RWPE1 (cell line): ENCODE data around the gene DCTN4.

Experiments
- CTCF ChIA-PET: fragments of 350-600 bp; sonication (Branson Sonifier 250); formaldehyde crosslinking; extraction: SDS; loops from one replicate; lab custom pipeline; 2021; lab: Yijun Ruan, JAX
- POLR2A ChIA-PET: fragments of 400-600 bp; formaldehyde crosslinking; extraction: SDS; loops from one replicate; lab custom pipeline; 2020; ENCODE audit warnings: antibody characterized with exemption; ENCODE audit not compliant: low non-redundant PET; lab: Yijun Ruan, JAX
- DNase-seq: peaks from one replicate; pipeline ENCODE4 v3.0.0; 2012; ENCODE audit warnings: low spot score
- H3K27ac ChIP-seq: fragments of 450-650 bp; 2 replicates; pipeline ENCODE4 v1.5.1; 2017
- TF ChIP-seq, protein P1 (sequence below): fragments of 450-650 bp; conservative IDR thresholded peaks from 2 replicates; pipeline ENCODE4 v1.5.1; 2017; ENCODE audit warnings: low read depth, mild to moderate bottlenecking

DCTN4 gene

GRCh38 chr5:150676578-150676977, 82.2 kb downstream of the DCTN4 start:
- no peak for DNase-seq
- no peak overlapping the region for H3K27ac ChIP-seq
- TF ChIP-seq, protein P1, sequence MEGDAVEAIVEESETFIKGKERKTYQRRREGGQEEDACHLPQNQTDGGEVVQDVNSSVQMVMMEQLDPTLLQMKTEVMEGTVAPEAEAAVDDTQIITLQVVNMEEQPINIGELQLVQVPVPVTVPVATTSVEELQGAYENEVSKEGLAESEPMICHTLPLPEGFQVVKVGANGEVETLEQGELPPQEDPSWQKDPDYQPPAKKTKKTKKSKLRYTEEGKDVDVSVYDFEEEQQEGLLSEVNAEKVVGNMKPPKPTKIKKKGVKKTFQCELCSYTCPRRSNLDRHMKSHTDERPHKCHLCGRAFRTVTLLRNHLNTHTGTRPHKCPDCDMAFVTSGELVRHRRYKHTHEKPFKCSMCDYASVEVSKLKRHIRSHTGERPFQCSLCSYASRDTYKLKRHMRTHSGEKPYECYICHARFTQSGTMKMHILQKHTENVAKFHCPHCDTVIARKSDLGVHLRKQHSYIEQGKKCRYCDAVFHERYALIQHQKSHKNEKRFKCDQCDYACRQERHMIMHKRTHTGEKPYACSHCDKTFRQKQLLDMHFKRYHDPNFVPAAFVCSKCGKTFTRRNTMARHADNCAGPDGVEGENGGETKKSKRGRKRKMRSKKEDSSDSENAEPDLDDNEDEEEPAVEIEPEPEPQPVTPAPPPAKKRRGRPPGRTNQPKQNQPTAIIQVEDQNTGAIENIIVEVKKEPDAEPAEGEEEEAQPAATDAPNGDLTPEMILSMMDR, result no peak
- ChIA-PET POLR2A (interaction anchor here (0.7 kb wide), 1 partner anchor 11 kb away, joined by 7 read pairs; no protein-coding TSS in a partner anchor), CTCF (no interaction called here)

DNA sequence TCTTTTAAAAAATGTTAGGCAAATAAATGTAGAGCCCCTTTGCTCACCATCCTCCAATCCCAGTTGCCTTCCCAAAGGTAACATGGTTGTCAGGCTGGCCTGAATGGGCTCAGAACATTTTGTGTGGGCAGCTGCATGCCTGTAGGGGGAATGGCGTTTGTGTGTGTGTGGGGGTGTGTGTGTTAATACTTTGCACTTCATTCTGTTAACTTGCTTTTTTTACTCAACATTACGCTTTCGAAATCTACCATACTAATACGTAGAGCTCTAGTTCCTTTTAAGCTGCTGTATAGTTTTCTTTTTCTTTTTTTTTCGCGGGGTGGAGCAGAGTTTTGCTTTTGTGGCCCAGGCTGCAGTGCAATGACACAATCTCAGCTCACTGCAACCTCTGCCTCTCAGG, 83.7 kb downstream of the DCTN4 start:
- no peak for DNase-seq
- ChIA-PET POLR2A (no interaction called here), CTCF (no interaction called here)
- H3K27ac ChIP-seq, result no peak overlapping the region
- TF ChIP-seq, protein P1, result no peak

- no peak for DNase-seq
- TF ChIP-seq, protein P1, result no peak
- POLR2A ChIA-PET, result no interaction called here
- CTCF ChIA-PET, result interaction anchor here (0.5 to 1.2 kb wide), 3 partner anchors 26 to 177 kb away, joined by 3 read pairs; partner anchors contain the start of genes IRGM and RBM22
- peak overlapping the region; percentile 30 for H3K27ac ChIP-seq
These were observed 84.4 kb downstream of the DCTN4 start for GRCh38 chr5:150674341-150674821.

GRCh38 chr5:150672884-150673275, 85.9 kb downstream of the DCTN4 start:
- TF ChIP-seq, protein P1, result no peak
- CTCF ChIA-PET, result interaction anchor here (0.5 to 1.4 kb wide), 5 partner anchors 16 to 84 kb away, joined by 3 to 5 read pairs (median 3); partner anchors contain the start of gene RBM22
- H3K27ac ChIP-seq, result no peak overlapping the region
- POLR2A ChIA-PET, result no interaction called here
- DNase-seq, result no peak

- ChIA-PET POLR2A (no interaction called here), CTCF (interaction anchor here (0.5 to 1.4 kb wide), 5 partner anchors 15 to 174 kb away, joined by 3 to 5 read pairs (median 3); partner anchors contain the start of gene RBM22)
- no peak overlapping the region for H3K27ac ChIP-seq
- TF ChIP-seq, protein P1, result no peak
- peak; percentile 65 for DNase-seq
These were observed 86.5 kb downstream of the DCTN4 start for GRCh38 chr5:150672237-150672883.

- POLR2A ChIA-PET, result no interaction called here
- CTCF ChIA-PET, result interaction anchor here (0.5 to 0.6 kb wide), 4 partner anchors 38 to 229 kb away, joined by 3 to 4 read pairs (median 3); no protein-coding TSS in a partner anchor
- TF ChIP-seq, protein P1, result no peak
- DNase-seq, result no peak
- no peak overlapping the region for H3K27ac ChIP-seq
These were observed 87.1 kb downstream of the DCTN4 start for GRCh38 chr5:150671509-150672236.
